ENCODE results near the gene MAP7. TPM values are rescaled to one million over a fixed set of nuclear protein-coding genes. Genes with fewer than 3 reads are reported as not detected.

MAP7 gene
- total RNA-seq, 3 donors from 2014 or later (not counting 1 experiment from before 2014, with no cell fraction given), result 0.14 to 0.68 (median 0.14) TPM

- DNase-seq, result peak; percentile 31 to 88
- Histone ChIP-seq H3K27ac (ENCODE audit: low read length) (no peak overlapping the region), H3K36me3 (ENCODE audit: control insufficient read depth, insufficient read depth, low read length) (no peaks in the 10 kb centered on the region), H3K4me3 (ENCODE audit: low read length) (no peak overlapping the region), H3K4me1 (ENCODE audit: control insufficient read depth, insufficient read depth, low read length) (no peaks in the 10 kb centered on the region), H3K27me3 (ENCODE audit: control insufficient read depth, insufficient read depth, low read length) (peaks cover 2% of the 10 kb centered on the region), H3K9me3 (ENCODE audit: control insufficient read depth, insufficient read depth, low read length) (no peaks in the 10 kb centered on the region)
- intact Hi-C loops (cut with micrococcal nuclease), result loop anchor here (1.0 to 10.0 kb wide), 6 partner anchors 28 to 865 kb away; partner anchors contain the start of genes BCLAF1 and MTFR2
- peak; percentile 79 to 98 (median 94) for ATAC-seq
- no peak overlapping the region for H3K27ac Mint-ChIP-seq
- H3K4me1 Mint-ChIP-seq, result peaks cover 0 to 4% of the 10 kb centered on the region in 2 donors
- H3K27me3 Mint-ChIP-seq (ENCODE audit: low read depth in 2 of 2), result no peaks in the 10 kb centered on the region
- 38% methylated on average over 3 of the region's 5 CpGs for WGBS (ENCODE audit: insufficient coverage)
- TF ChIP-seq CTCF (IDR thresholded peaks at IDR 0.05), result peak; percentile 88
- no peaks in the 10 kb centered on the region for H3K36me3 Mint-ChIP-seq
- no peaks in the 10 kb centered on the region for H3K9me3 Mint-ChIP-seq
- H3K4me3 Mint-ChIP-seq, result no peak overlapping the region
Observed at GRCh38 chr6:136317021-136317694, 233.1 kb downstream of the MAP7 start.

- no peak for ATAC-seq
- no peaks in the 10 kb centered on the region for H3K36me3 Mint-ChIP-seq
- peaks cover 0 to 4% of the 10 kb centered on the region in 2 donors for H3K27me3 Mint-ChIP-seq (ENCODE audit: low read depth in 2 of 2)
- Histone ChIP-seq H3K36me3 (ENCODE audit: control insufficient read depth, insufficient read depth, low read length) (no peaks in the 10 kb centered on the region), H3K9me3 (ENCODE audit: control insufficient read depth, insufficient read depth, low read length) (no peaks in the 10 kb centered on the region), H3K27me3 (ENCODE audit: control insufficient read depth, insufficient read depth, low read length) (peaks cover 2% of the 10 kb centered on the region), H3K4me1 (ENCODE audit: control insufficient read depth, insufficient read depth, low read length) (no peaks in the 10 kb centered on the region), H3K4me3 (ENCODE audit: low read length) (no peak overlapping the region), H3K27ac (ENCODE audit: low read length) (no peak overlapping the region)
- no peaks in the 10 kb centered on the region for H3K9me3 Mint-ChIP-seq
- no peak for TF ChIP-seq CTCF (IDR thresholded peaks at IDR 0.05)
- 98% methylated on average over 3 of the region's 4 CpGs for WGBS (ENCODE audit: insufficient coverage)
- peaks cover 0 to 4% of the 10 kb centered on the region in 2 donors for H3K4me1 Mint-ChIP-seq
- no peak overlapping the region for H3K27ac Mint-ChIP-seq
- H3K4me3 Mint-ChIP-seq, result no peak overlapping the region
- no peak for DNase-seq
- intact Hi-C loops (cut with micrococcal nuclease), result loop anchor here (5.0 to 10.0 kb wide), 2 partner anchors 283 to 641 kb away; no protein-coding TSS in a partner anchor
Observed at GRCh38 chr6:136315594-136315993, 234.6 kb downstream of the MAP7 start.

GRCh38 chr6:136312975-136313374 lies 237.2 kb downstream of the MAP7 start:
- no peak for TF ChIP-seq CTCF (IDR thresholded peaks at IDR 0.05)
- H3K4me3 ChIP-seq (ENCODE audit: low read length), result no peak overlapping the region
- Mint-ChIP-seq H3K4me1 (peaks cover 0 to 4% of the 10 kb centered on the region in 2 donors), H3K27me3 (ENCODE audit: low read depth in 2 of 2) (peaks cover 0 to 7% of the 10 kb centered on the region in 2 donors), H3K27ac (no peak overlapping the region), H3K36me3 (no peaks in the 10 kb centered on the region), H3K4me3 (no peak overlapping the region), H3K9me3 (no peaks in the 10 kb centered on the region)
- no peaks in the 10 kb centered on the region for H3K4me1 ChIP-seq (ENCODE audit: control insufficient read depth, insufficient read depth, low read length)
- no peaks in the 10 kb centered on the region for H3K36me3 ChIP-seq (ENCODE audit: control insufficient read depth, insufficient read depth, low read length)
- 97% methylated on average over 3 of the region's 3 CpGs for WGBS (ENCODE audit: insufficient coverage)
- H3K27me3 ChIP-seq (ENCODE audit: control insufficient read depth, insufficient read depth, low read length), result peaks cover 2% of the 10 kb centered on the region
- no peak for DNase-seq
- no peaks in the 10 kb centered on the region for H3K9me3 ChIP-seq (ENCODE audit: control insufficient read depth, insufficient read depth, low read length)
- H3K27ac ChIP-seq (ENCODE audit: low read length), result no peak overlapping the region
- intact Hi-C loops (cut with micrococcal nuclease), result loop anchor here (10.0 kb wide), 1 partner anchor 638 kb away; no protein-coding TSS in a partner anchor
- ATAC-seq, result no peak

All from natural killer cell (primary cell).